GM12874 (cell line): ENCODE results near the gene TNFRSF14.

Experiments
- TF ChIP-seq, protein P1 (sequence below): IDR thresholded peaks from 2 replicates; pipeline ENCODE4 v1.5.1; 2011; ENCODE audit warnings: low read depth, mild to moderate bottlenecking, control low read depth, low read length, moderate library complexity; ENCODE audit not compliant: insufficient read depth

Gene TNFRSF14

DNA sequence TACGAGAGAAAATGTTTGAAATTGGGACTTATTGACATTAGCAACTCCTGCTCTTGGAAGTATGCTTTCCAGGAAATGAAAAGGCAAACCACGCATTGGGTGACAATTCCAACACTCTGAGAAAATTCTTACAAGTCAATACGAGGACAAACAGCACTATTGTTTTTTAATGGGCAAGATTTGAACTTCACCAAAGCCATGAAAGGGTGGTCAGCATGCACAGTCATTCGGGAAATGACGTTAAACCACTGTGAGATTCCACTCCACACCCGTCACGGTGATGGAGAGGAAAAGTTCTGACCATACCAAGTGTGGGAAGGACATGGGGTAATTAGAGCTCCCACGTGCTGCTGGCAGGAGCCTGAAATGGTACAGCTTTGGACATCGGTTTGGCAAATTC, 18.2 kb downstream of the TNFRSF14 start:
- TF ChIP-seq, protein P1, sequence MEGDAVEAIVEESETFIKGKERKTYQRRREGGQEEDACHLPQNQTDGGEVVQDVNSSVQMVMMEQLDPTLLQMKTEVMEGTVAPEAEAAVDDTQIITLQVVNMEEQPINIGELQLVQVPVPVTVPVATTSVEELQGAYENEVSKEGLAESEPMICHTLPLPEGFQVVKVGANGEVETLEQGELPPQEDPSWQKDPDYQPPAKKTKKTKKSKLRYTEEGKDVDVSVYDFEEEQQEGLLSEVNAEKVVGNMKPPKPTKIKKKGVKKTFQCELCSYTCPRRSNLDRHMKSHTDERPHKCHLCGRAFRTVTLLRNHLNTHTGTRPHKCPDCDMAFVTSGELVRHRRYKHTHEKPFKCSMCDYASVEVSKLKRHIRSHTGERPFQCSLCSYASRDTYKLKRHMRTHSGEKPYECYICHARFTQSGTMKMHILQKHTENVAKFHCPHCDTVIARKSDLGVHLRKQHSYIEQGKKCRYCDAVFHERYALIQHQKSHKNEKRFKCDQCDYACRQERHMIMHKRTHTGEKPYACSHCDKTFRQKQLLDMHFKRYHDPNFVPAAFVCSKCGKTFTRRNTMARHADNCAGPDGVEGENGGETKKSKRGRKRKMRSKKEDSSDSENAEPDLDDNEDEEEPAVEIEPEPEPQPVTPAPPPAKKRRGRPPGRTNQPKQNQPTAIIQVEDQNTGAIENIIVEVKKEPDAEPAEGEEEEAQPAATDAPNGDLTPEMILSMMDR = no peak

GRCh38 chr1:2575801-2576663, 19.9 kb downstream of the TNFRSF14 start:
- TF ChIP-seq, protein P1 = no peak

DNA sequence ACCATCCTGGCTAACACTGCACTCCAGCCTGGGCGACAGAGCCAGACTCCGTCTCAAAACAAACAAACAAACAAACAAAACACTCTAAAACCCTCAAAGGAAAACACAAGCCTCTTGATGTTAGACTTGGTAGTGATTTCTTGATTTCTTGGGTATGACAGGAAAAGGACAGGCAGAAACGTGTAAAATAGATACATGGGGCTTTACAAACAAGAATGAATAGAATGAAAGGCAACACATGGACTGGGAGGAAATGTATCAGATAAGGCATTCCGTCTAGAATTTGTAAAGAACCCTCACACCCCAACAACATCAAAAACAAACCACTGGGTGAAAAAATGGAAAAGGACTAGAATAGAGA, 22.6 kb downstream of the TNFRSF14 start:
- TF ChIP-seq, protein P1 = no peak

- TF ChIP-seq, protein P1 = no peak
These were observed 24.5 kb downstream of the TNFRSF14 start for GRCh38 chr1:2580691-2581090.

DNA sequence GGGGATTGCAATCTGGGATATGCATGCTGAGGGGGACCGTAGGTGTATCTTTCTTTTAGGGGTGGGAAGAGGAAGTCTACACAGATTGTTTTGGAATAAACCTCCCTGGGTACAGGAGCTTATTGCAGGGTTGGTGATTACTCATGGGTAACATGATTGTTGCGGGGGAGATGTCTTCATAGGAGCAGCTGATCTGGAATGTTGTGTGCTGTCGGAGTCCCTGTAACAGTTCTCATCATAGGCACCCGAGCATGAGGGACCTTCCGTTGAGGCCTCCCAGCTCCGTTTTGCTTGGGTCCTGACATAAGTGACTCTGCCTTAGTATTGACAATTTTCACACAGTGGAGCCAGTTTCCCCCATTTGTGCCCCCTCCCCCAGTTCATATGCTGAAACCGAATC, 26.2 kb downstream of the TNFRSF14 start:
- TF ChIP-seq, protein P1 = no peak

DNA sequence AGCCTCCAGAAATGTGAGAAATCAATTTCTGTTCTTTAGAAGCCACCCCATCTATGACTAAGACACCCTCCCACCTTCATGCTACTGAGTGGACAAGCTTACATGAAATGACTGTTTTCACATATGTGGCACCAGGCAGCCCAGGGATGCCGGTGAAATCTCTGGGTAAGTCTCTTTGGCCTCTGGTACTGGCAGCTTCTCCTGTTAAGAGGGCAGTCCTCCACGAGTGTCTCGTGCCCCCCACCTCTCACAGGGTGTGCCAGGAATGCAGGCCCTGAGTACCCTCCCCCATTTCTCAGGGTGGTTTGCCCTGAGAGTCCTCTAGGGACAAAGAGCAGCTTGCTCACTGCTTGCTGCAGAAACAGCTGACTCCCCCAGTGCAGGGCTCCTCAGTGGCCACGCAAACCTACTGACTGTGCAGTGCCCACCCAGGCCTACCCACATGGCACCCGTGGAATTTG, 27.2 kb downstream of the TNFRSF14 start:
- TF ChIP-seq, protein P1 = no peak

GRCh38 chr1:2583871-2584351, 27.7 kb downstream of the TNFRSF14 start:
- TF ChIP-seq, protein P1 = no peak
